T-helper 2 cell treated with Interferon-gamma antibody and Interleukin-4, amounts not matched to agents 100 ng/mL and 5 ng/mL, for 36 hours (primary cell): ENCODE measurements around the gene AATK. TPM values are rescaled to one million over a fixed set of nuclear protein-coding genes. Genes with fewer than 3 reads are reported as not detected.

Experiments
- intact Hi-C: fragments of 100-400 bp; cut with micrococcal nuclease; formaldehyde crosslinking; loops from one replicate; pipeline ENCODE4 v1.15.1; 2023
- total RNA-seq: library from RNA; stranded (reverse); gene quantifications from 2 replicates; pipeline ENCODE4 v1.2.3, GENCODE V29; 2022

AATK gene
- total RNA-seq, 1 donor from 2014 or later: 0.27 TPM

- intact Hi-C loops: loop anchor here (5.0 kb wide), 2 partner anchors 98 to 338 kb away; no protein-coding TSS in a partner anchor
Observed at GRCh38 chr17:81143717-81144422, 22.2 kb downstream of the AATK start.

GRCh38 chr17:81143200-81143527 lies 22.9 kb downstream of the AATK start:
- intact Hi-C loops: loop anchor here (5.0 kb wide), 2 partner anchors 99 to 339 kb away; no protein-coding TSS in a partner anchor

- intact Hi-C loops: loop anchor here (5.0 kb wide), 2 partner anchors 100 to 340 kb away; no protein-coding TSS in a partner anchor
Observed at GRCh38 chr17:81142301-81143199, 23.5 kb downstream of the AATK start.

GRCh38 chr17:81140695-81141094 lies 25.3 kb downstream of the AATK start:
- intact Hi-C loops: loop anchor here (5.0 kb wide), 2 partner anchors 102 to 342 kb away; no protein-coding TSS in a partner anchor

- intact Hi-C loops: loop anchor here (5.0 kb wide), 2 partner anchors 102 to 342 kb away; no protein-coding TSS in a partner anchor
Observed at GRCh38 chr17:81140018-81140417, 26.0 kb downstream of the AATK start.

- intact Hi-C loops: no loop called here
Observed at GRCh38 chr17:81139428-81139827, 26.6 kb downstream of the AATK start.

GRCh38 chr17:81138500-81138899 lies 27.5 kb downstream of the AATK start:
- intact Hi-C loops: no loop called here

GRCh38 chr17:81138083-81138482 lies 27.9 kb downstream of the AATK start:
- intact Hi-C loops: no loop called here

GRCh38 chr17:81137248-81137647 lies 28.8 kb downstream of the AATK start:
- intact Hi-C loops: no loop called here

GRCh38 chr17:81136366-81136765 lies 29.7 kb downstream of the AATK start:
- intact Hi-C loops: no loop called here

GRCh38 chr17:81135505-81136278 lies 30.3 kb downstream of the AATK start:
- intact Hi-C loops: no loop called here

- intact Hi-C loops: no loop called here
Observed at GRCh38 chr17:81134064-81134781, 31.8 kb downstream of the AATK start.

GRCh38 chr17:81132770-81133723 lies 33.0 kb downstream of the AATK start:
- intact Hi-C loops: no loop called here

- intact Hi-C loops: no loop called here
Observed at GRCh38 chr17:81132197-81132540, 33.9 kb downstream of the AATK start.

- intact Hi-C loops: no loop called here
Observed at GRCh38 chr17:81131486-81132196, 34.4 kb downstream of the AATK start.

- intact Hi-C loops: no loop called here
Observed at GRCh38 chr17:81130385-81131361, 35.3 kb downstream of the AATK start.

- intact Hi-C loops: no loop called here
Observed at GRCh38 chr17:81129711-81130367, 36.2 kb downstream of the AATK start.
